NCI-H1436 treated with DMSO at 0.1 percent for 48 hours (cell line): ENCODE results near the gene STX4.

Experiments
- DNase-seq: peaks from one replicate; lab custom pipeline; 2025; lab: John Stamatoyannopoulos, UW

The STX4 gene

DNA sequence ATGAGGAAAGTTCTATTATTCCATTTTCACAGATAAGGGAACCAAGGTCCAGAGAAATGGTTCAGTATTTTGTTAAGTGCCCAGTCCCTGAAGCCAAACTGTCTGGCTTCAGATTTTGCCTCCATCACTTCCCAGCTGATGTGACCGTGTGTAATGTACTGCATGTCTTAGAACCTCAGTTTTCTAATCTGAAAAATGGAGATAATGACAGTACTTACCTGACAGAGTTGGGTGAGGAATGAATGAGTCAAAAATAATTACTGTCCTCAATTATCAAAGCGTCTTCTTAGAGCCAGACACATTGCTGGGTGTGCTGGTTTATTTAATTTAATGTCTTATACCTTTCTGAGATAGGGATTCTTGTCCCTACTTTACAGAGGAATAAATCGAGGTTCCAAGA is 34.0 kb downstream of the STX4 start:
- no peak for DNase-seq

DNA sequence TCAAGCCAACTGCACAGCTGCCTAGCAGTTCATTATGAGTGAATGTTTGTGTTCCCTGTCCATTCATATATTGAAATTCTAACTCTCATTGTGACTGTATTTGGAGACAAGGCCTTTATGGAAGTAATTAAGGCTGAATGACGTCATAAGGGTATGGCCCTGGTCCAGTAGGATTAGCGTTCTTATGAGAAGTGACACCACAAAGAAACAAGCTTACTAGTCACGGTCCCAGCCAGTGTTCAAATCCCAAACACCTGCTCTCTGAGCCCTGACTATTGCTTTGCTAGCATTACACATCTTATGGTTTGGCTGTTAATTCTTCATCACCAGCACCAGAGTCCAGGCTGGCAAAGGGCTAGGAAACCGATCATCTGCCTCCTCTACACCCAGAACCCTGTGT is 38.5 kb downstream of the STX4 start:
- DNase-seq = no peak

DNA sequence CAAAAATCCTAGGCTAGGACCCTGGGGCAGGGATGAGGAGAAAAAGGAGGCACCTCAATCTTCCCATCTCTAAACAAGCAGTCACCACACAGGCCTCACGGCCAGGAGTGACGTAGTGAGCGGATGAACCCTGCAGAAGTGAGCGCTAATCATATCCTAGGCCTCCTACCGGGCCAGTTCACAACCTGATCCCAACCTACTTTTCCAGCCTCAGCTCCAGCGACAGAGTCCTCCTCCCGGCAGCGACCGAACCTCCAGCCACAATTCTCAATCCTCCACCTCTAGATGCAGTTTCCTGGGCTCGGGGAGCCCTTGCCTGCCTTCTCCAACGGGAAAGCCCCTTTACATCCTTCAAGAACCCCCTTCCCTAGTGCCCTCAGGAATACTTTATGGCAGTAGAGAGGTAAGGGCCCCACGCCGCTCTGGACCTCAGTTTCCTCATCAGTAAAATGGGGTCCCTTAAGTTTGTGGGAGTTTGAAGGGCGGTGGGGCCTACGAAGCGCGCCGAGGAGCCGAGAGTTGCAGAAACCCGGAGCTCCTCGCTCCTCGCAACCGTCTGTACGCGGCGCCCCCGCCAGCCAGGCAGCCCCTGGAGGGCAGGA is 39.3 kb downstream of the STX4 start:
- DNase-seq = no peak

DNA sequence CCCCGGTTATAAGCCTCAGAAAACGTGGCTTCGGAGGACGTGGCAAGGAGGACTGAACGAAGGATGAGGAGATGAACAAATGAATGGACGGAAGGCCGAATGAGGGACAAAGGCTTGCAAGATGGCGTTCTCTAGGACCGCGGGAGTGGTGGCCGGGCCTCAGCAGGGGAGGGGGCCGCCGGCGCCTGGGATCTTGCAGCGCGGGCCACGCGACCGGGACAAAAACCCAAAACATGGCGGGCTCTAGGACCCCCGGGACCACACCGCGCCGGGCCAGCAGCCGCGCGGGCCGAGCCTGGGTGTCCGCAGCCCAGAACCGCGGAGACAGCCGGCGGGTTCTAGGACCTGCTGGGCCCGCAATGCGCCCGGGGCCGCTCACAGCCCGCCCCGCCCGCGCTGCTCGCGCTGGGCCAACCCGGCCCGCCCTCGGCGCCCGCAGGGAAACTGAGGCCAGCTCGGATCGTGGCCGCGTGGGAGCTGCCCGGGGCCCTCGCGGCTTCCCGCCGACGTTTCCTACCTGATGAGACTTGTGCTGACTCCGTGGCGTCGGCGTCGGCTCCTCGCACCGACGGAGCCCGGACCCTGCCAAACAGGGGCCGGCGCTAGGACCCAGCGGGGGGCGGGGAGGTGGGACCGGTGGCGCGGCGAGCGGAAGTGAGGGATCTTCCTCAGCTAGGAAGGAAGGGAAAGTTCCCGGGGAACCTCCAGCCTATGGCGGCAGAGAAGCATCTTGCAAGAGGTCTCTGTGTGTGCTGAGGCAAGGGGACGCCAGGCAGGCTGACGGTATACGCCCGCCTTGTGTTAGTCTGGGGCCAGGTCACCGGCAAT is 40.0 kb downstream of the STX4 start:
- DNase-seq = peak; percentile 44

DNA sequence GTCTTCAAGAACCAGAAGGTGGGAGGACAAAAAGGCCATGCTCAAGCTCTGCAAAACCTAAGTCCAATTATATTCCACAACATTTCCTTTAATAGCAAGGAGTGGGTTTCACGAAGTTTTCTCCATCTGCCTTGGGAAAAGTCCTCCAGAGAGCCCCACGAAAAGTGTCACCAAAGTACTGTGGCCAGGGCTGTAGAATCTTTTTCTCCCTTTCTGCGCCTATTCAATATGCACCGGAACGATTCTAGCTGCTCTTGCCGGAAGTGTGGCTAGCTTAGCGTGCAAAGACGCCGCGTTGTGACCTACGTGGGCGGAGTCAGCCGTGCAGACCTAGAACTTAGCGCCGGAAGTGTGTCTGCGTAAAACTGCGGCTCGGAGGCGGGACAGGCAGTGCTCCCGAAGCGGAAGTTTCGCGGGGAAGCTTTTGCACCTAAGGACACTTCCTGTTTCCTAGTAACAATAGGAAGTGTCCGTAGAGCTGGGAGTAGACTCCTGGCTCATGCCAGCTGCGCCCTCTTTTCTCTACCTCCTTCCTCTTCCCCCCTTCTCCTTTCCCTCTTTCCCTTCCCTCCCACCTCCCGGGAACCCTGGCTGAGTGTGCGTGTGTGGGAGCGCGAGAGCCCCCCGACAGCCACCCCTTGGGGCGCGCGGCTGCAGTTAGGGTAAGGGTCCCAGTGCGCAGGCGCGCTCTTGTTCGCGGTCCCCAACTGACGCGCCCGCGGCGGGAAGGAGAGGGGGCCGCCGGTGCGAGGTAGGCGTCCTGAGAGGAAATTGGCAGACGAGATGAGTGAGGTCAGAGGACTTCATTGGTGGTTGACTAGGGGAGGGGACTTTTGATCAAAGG is 40.8 kb downstream of the STX4 start, which contains the start of the genes ZNF646 and ZNF668:
Gene ZNF646 (plus strand): TSS at position 453 of the 844 bp plus-strand sequence. CDS start 1,903 bp downstream, outside the sequence.
Gene ZNF668 (minus strand): TSS at position 271 of the 844 bp plus-strand sequence. CDS start 9,781 bp downstream, outside the sequence.
- DNase-seq = peak; percentile 97

DNA sequence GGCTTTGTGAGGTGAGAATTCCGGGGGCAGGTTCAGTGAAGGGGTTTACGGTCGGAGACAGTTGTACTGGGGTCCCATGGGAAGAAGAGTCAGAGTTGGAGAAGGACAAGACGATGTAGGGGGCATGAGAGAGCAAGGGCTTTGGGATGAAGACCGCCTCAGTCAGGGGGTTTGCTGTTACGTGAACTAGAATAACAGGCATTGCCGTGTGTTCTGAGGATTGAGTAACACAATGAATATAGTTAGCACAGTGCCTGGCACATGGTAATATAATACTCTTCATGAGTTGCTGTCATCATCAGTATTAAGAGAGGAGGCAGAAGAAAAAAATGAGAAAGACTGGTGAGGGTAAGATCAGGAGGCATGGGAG is 41.4 kb downstream of the STX4 start:
- no peak for DNase-seq

DNA sequence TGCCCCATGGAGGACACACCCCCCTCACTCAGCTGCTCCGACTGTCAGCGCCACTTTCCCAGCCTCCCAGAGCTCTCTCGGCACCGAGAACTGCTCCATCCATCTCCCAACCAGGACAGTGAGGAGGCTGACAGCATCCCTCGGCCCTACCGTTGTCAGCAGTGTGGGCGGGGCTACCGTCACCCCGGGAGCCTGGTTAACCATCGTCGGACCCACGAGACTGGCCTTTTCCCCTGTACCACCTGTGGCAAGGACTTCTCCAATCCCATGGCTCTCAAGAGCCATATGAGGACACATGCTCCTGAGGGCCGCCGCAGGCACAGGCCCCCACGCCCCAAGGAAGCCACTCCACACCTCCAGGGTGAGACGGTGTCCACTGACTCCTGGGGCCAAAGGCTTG is 43.0 kb downstream of the STX4 start:
- no peak for DNase-seq

GRCh38 chr16:31077024-31077423 is 43.7 kb downstream of the STX4 start:
- no peak for DNase-seq

DNA sequence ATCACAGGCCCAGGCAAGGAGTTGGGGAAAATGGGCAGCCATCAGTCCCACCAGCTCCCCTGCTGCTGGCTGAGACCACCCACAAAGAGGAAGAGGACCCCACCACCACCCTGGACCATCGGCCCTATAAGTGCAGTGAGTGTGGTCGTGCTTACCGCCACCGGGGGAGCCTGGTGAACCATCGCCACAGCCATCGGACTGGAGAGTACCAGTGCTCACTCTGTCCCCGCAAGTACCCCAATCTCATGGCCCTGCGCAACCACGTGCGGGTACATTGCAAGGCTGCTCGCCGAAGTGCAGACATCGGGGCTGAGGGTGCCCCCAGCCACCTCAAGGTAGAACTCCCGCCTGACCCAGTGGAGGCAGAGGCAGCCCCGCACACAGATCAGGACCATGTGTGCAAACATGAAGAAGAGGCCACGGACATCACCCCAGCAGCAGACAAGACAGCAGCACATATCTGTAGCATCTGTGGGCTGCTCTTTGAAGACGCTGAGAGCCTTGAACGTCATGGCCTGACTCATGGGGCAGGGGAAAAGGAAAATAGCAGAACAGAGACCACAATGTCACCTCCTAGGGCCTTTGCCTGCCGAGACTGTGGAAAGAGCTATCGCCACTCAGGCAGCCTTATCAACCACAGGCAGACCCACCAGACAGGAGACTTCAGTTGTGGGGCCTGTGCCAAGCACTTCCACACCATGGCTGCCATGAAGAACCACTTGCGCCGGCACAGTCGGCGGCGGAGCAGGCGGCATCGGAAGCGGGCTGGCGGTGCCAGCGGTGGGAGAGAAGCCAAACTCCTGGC is 44.4 kb downstream of the STX4 start:
- DNase-seq = no peak

GRCh38 chr16:31078597-31079341 is 45.4 kb downstream of the STX4 start:
- no peak for DNase-seq

GRCh38 chr16:31079342-31079944 is 46.1 kb downstream of the STX4 start:
- no peak for DNase-seq

DNA sequence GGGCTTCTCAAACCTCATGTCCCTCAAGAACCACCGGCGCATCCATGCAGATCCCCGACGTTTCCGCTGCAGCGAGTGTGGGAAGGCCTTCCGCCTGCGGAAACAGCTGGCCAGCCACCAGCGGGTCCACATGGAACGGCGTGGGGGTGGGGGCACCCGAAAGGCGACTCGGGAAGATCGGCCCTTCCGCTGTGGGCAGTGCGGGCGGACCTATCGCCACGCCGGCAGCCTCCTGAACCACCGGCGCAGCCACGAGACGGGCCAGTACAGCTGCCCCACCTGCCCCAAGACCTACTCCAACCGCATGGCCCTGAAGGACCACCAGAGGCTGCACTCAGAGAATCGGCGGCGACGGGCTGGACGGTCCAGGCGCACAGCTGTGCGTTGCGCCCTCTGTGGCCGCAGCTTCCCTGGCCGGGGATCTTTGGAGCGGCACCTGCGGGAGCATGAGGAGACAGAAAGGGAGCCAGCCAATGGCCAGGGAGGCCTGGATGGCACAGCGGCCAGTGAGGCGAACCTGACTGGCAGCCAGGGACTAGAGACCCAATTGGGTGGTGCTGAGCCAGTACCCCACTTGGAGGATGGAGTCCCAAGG is 46.8 kb downstream of the STX4 start:
- DNase-seq = no peak

DNA sequence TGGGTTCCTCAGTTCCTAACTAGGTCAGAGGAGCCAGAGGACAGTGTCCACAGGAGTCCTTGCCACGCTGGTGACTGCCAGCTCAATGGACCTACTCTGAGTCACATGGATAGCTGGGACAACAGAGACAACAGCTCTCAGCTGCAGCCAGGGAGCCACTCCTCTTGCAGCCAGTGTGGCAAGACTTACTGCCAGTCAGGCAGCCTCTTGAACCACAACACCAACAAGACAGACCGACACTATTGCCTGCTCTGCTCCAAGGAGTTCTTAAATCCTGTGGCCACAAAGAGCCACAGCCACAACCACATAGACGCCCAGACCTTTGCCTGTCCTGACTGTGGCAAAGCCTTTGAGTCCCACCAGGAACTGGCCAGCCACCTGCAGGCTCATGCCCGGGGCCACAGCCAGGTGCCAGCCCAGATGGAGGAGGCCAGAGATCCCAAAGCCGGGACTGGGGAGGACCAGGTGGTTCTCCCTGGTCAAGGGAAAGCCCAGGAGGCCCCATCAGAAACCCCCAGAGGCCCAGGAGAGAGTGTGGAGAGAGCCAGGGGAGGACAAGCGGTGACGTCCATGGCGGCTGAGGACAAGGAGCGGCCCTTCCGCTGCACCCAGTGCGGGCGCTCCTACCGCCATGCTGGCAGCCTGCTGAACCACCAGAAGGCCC is 47.5 kb downstream of the STX4 start:
- DNase-seq = no peak

DNA sequence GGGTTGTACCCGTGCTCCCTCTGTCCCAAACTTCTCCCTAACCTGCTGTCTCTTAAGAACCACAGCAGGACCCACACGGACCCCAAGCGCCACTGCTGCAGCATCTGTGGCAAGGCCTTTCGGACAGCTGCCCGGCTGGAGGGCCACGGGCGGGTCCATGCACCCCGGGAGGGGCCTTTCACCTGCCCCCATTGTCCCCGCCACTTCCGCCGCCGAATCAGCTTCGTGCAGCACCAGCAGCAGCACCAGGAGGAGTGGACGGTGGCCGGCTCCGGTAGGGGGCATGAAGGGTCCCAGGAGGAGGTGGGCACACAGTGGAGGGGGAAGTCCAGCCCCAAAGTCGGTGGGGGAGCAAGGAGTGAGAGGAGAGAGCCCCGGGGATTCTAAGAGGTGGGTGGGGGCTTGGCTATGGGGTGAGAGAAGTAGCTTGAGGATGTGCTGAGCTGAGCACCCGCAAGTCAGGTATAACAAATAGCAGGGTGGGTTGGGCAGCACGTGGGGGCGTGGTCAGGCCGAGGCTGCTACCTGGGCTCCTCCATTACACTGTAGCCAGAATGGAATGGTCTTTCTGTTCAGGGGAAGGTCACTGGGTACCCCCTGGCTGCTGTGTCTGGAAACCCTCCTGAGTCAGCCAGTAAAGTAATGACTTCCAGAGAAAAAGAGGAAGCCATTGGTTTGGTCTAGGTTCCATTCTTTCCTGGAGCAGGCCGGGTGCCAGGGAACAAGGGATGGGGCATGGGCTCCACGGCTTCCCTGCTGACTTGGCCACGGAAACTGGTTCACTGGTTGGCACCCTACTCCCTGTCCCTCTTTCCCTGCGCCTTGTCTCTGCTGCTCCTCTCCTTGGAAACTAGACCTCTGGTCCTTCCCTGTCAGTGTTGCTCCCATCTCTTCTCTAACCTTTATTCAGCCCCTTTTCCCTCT is 48.3 kb downstream of the STX4 start:
- DNase-seq = no peak

DNA sequence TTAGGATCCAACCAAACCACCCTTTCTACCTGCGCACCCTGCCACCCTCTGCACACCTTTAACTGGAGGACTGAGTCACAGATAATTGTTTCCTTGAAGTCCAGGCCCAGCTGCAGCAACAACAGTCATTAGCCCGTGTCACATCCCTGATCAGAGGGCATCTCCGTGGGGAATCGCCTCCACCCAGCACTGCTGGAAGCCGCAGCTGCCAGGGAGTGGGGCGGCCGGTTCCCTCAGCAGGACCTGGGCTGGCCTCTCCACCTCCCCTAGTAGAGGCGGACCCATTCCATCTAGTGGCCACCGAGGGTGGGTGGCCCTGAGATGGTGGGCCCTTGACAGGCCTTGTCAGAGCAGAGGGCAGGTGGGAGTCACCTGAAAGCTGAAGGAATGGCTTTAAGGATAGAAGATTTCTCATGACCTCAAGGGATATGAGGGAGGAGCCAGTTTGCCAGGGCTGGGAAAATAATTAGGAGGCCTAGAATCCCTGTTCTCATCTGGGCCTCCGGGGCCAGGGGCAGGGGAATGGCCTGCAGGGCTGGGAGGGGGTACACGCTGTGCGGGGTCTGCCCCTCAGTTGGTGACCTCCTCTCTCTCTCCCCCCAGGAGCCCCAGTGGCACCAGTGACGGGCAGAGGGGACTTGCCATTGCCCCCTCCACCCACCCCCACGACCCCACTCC is 49.1 kb downstream of the STX4 start:
- no peak for DNase-seq

DNA sequence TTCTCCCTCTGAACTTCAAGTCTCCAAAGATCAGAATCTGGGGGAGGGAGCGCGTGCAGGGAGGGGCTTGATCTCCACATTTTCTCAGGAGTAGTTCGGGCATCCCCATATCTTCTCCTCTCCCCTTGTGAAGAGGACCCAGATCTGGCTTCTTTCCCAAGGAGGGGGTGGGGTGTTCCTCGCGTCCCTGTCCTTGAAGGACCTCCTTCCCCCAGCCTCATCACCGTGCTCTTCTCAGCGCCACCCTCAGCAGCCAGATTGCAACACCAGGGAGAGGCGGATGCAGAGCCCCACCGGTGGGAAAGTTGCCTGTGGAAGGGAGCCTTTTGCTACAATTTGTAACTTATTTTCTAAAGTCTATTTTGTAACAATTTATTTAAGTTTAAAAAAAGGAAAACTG is 49.7 kb downstream of the STX4 start:
- no peak for DNase-seq

GRCh38 chr16:31083556-31083955 is 50.2 kb downstream of the STX4 start:
- DNase-seq = no peak

DNA sequence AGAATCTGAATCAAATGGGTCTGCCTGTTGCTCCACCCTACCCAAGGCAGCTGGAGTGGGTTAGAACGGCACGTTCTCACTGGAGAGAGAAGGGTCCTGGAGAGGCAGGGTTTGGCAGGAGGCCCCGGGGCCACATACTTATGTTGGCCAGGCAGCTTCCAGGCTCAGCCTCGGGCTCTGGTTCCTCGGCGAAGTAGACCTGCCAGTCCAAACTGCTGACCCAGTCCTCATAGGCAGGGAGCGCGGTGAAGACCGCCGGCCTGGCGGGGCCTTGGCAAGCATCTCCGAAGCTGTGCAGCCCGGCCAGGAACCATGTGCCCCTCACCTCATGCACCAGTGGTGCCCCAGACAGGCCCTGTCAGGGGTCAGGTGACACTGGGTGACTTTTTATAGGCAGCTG is 50.6 kb downstream of the STX4 start:
- no peak for DNase-seq
